GM08714 (cell line): ENCODE measurements around the gene CASK.
"Not testable (repeated sequence)": the region's sequence is repeated elsewhere in the genome, so short reads cannot be mapped to it uniquely, and the experiment has no call there.

Source experiments
- H3K4me3 ChIP-seq: fragments of 200-500 bp; sonication (Bioruptor generic); 2 replicates; pipeline ENCODE4 v1.5.1; 2014; ENCODE audit warnings: mild to moderate bottlenecking, low read length, inconsistent platforms
- ZNF274 ChIP-seq: IDR thresholded peaks from 2 replicates; pipeline ENCODE4 v1.6.1; 2012; ENCODE audit warnings: mild to moderate bottlenecking, low read depth, low read length

CASK gene

GRCh38 chrX:41516999-41517765 is 406.2 kb downstream of the CASK start:
- TF ChIP-seq ZNF274: no peak
- H3K4me3 ChIP-seq: no peak overlapping the region

- no peak overlapping the region for H3K4me3 ChIP-seq
- no peak for TF ChIP-seq ZNF274
These were observed 406.9 kb downstream of the CASK start for GRCh38 chrX:41516456-41516855.

GRCh38 chrX:41515376-41515775 is 408.0 kb downstream of the CASK start:
- no peak for TF ChIP-seq ZNF274

GRCh38 chrX:41514179-41514578 is 409.2 kb downstream of the CASK start:
- no peak overlapping the region for H3K4me3 ChIP-seq
- TF ChIP-seq ZNF274: no peak

More at GRCh38 chrX:41515376-41515775, 408.0 kb downstream of the CASK start:
- H3K4me3 ChIP-seq: no peak overlapping the region

- not testable (repeated sequence) for H3K4me3 ChIP-seq
These were observed 410.5 kb downstream of the CASK start for GRCh38 chrX:41512853-41513252.

GRCh38 chrX:41512394-41512793 is 411.0 kb downstream of the CASK start:
- no peak for TF ChIP-seq ZNF274
- H3K4me3 ChIP-seq: no peak overlapping the region

- H3K4me3 ChIP-seq: no peak overlapping the region
- no peak for TF ChIP-seq ZNF274
These were observed 415.4 kb downstream of the CASK start for GRCh38 chrX:41507919-41508318.

GRCh38 chrX:41502004-41502403 is 421.4 kb downstream of the CASK start:
- no peak for TF ChIP-seq ZNF274
- no peak overlapping the region for H3K4me3 ChIP-seq

- H3K4me3 ChIP-seq: no peak overlapping the region
- TF ChIP-seq ZNF274: no peak
These were observed 423.4 kb downstream of the CASK start for GRCh38 chrX:41499984-41500383.

- TF ChIP-seq ZNF274: no peak
- H3K4me3 ChIP-seq: no peak overlapping the region
These were observed 424.2 kb downstream of the CASK start for GRCh38 chrX:41499195-41499594.

GRCh38 chrX:41491267-41492004 is 431.9 kb downstream of the CASK start:
- no peak overlapping the region for H3K4me3 ChIP-seq
- TF ChIP-seq ZNF274: no peak

GRCh38 chrX:41490446-41490845 is 432.9 kb downstream of the CASK start:
- TF ChIP-seq ZNF274: no peak
- H3K4me3 ChIP-seq: no peak overlapping the region

GRCh38 chrX:41482154-41482850 is 441.1 kb downstream of the CASK start:
- H3K4me3 ChIP-seq: no peak overlapping the region
- no peak for TF ChIP-seq ZNF274

- H3K4me3 ChIP-seq: no peak overlapping the region
- no peak for TF ChIP-seq ZNF274
These were observed 441.9 kb downstream of the CASK start for GRCh38 chrX:41481264-41482109.
